A549 treated with Hydrocortisone at 1 μM for 4 hours (cell line): Measurements from ENCODE around the gene COX6B1. TPM values are rescaled to one million over a fixed set of nuclear protein-coding genes. Genes with fewer than 3 reads are reported as not detected.

ENCODE experiments used
- total RNA-seq: library from RNA; stranded (reverse); fragments of 200-300 nt; extraction: Qiagen RNA extraction; gene quantifications from 5 replicates; pipeline ENCODE4 v1.2.3, GENCODE V29; 2022

Gene COX6B1
- total RNA-seq: 1,261 to 1,482 TPM (median 1,322 TPM) in 5 replicates

GRCh38 chr19:35648017-35648961 is at the start of gene COX6B1:
TSS of gene COX6B1 (plus strand) at chr19:35648323. CDS start at chr19:35651244, 2,921 bp downstream.

GRCh38 chr19:35612559-35613321 is 35.4 kb upstream of the COX6B1 start, which contains the start of gene HAUS5:
TSS of gene HAUS5 (plus strand) at chr19:35612735. CDS start at chr19:35612795, 60 bp downstream.

GRCh38 chr19:35628565-35629331 is 19.4 kb upstream of the COX6B1 start, which contains the start of gene RBM42:
TSS of gene RBM42 (plus strand) at chr19:35629036. CDS start at chr19:35629154, 118 bp downstream.

GRCh38 chr19:35641515-35642151 is 6.5 kb upstream of the COX6B1 start, which contains the start of gene ETV2:
TSS of gene ETV2 (plus strand) at chr19:35641745. CDS start at chr19:35642461, 716 bp downstream.

GRCh38 chr19:35666251-35666913 is 18.3 kb downstream of the COX6B1 start, which contains the start of gene UPK1A:
TSS of gene UPK1A (plus strand) at chr19:35666517. CDS start at chr19:35666813, 296 bp downstream.

GRCh38 chr19:35704218-35704617 is 56.1 kb downstream of the COX6B1 start, which contains the start of gene ZBTB32:
TSS of gene ZBTB32 (plus strand) at chr19:35704558. CDS start at chr19:35714627, 10,069 bp downstream.

Other genes starting within 250 kb of the COX6B1 start
- gene FFAR2, start 200.1 kb upstream of the COX6B1 start, total RNA-seq: not detected in 5 replicates
- gene KRTDAP, start 157.9 kb upstream of the COX6B1 start, total RNA-seq: not detected in 5 replicates
- gene DMKN, start 134.7 kb upstream of the COX6B1 start, total RNA-seq: 33.8 to 45.0 TPM (median 35.0 TPM) in 5 replicates
- 2.2 to 4.6 TPM (median 3.5 TPM) in 5 replicates for gene SBSN, start 120.0 kb upstream of the COX6B1 start, total RNA-seq
- 0.09 TPM in 1 of 5 replicates, not detected in the others for gene GAPDHS, start 114.9 kb upstream of the COX6B1 start, total RNA-seq
- 323 to 433 TPM (median 412 TPM) in 5 replicates for gene TMEM147, start 102.7 kb upstream of the COX6B1 start, total RNA-seq
- 0.07 to 0.09 TPM in 2 of 5 replicates, not detected in the others for gene ATP4A, start 84.7 kb upstream of the COX6B1 start, total RNA-seq
- not detected in 5 replicates for gene PMIS2, start 62.1 kb upstream of the COX6B1 start, total RNA-seq
- 13.0 to 16.4 TPM (median 14.9 TPM) in 5 replicates for gene HAUS5, start 35.6 kb upstream of the COX6B1 start, total RNA-seq
- gene RBM42, start 19.3 kb upstream of the COX6B1 start, total RNA-seq: 147 to 203 TPM (median 195 TPM) in 5 replicates
- 1.5 to 3.3 TPM (median 2.9 TPM) in 5 replicates for gene ETV2, start 6.6 kb upstream of the COX6B1 start, total RNA-seq
- 0.52 to 1.5 TPM (median 1.0 TPM) in 5 replicates for gene UPK1A, start 18.2 kb downstream of the COX6B1 start, total RNA-seq
- not detected in 5 replicates for gene ZBTB32, start 56.2 kb downstream of the COX6B1 start, total RNA-seq
- gene KMT2B, start 69.7 kb downstream of the COX6B1 start, total RNA-seq: 53.9 to 62.2 TPM (median 56.6 TPM) in 5 replicates
- 11.5 to 12.9 TPM (median 11.8 TPM) in 5 replicates for gene IGFLR1, start 94.1 kb downstream of the COX6B1 start, total RNA-seq
- gene U2AF1L4, start 97.1 kb downstream of the COX6B1 start, total RNA-seq: 21.9 to 27.5 TPM (median 24.7 TPM) in 5 replicates
- gene PSENEN, start 97.3 kb downstream of the COX6B1 start, total RNA-seq: 250 to 344 TPM (median 287 TPM) in 5 replicates
- 21.5 to 27.9 TPM (median 23.2 TPM) in 5 replicates for gene LIN37, start 100.3 kb downstream of the COX6B1 start, total RNA-seq
- 0.14 to 0.35 TPM (median 0.29 TPM) in 5 replicates for gene HSPB6, start 108.7 kb downstream of the COX6B1 start, total RNA-seq
- 19.6 to 32.1 TPM (median 24.2 TPM) in 5 replicates for gene PROSER3, start 109.9 kb downstream of the COX6B1 start, total RNA-seq
- gene ARHGAP33, start 127.2 kb downstream of the COX6B1 start, total RNA-seq: 4.7 to 9.3 TPM (median 7.4 TPM) in 5 replicates
- gene PRODH2, start 164.5 kb downstream of the COX6B1 start, total RNA-seq: 0.15 to 0.36 TPM (median 0.25 TPM) in 5 replicates
- 0.35 to 0.68 TPM (median 0.59 TPM) in 5 replicates for gene NPHS1, start 204.2 kb downstream of the COX6B1 start, total RNA-seq
- 0.43 to 0.63 TPM (median 0.50 TPM) in 5 replicates for gene KIRREL2, start 208.6 kb downstream of the COX6B1 start, total RNA-seq
- gene APLP1, start 220.3 kb downstream of the COX6B1 start, total RNA-seq: 68.9 to 98.3 TPM (median 90.2 TPM) in 5 replicates